PC-9 (cell line): ENCODE results near the gene NT5C2. TPM values are rescaled to one million over a fixed set of nuclear protein-coding genes. Genes with fewer than 3 reads are reported as not detected.

ENCODE experiments used
- Bru-seq: library from RNA; stranded (reverse); fragments of 400-500 nt; gene quantifications from one replicate; lab custom pipeline; 2021; lab: Mats Ljungman, UMichigan
- BruChase-seq, 2 experiments: library from RNA; stranded (reverse); fragments of 400-500 nt; gene quantifications; one replicate each; lab custom pipeline; 2021; lab: Mats Ljungman, UMichigan
- BruUV-seq: library from RNA; stranded (reverse); fragments of 400-500 nt; replicated peaks from 2 replicates; lab custom pipeline; 2021; lab: Mats Ljungman, UMichigan
- CTCF ChIA-PET: fragments of 300-600 bp; sonication (Branson Sonifier 250); formaldehyde crosslinking; loops from one replicate; lab custom pipeline; 2022; ENCODE audit warnings: antibody characterized with exemption; lab: Charles Lee
- POLR2A ChIA-PET: fragments of 300-600 bp; sonication (Branson Sonifier 250); formaldehyde crosslinking; loops from one replicate; lab custom pipeline; 2022; ENCODE audit warnings: antibody characterized with exemption; ENCODE audit not compliant: unreplicated experiment; lab: Charles Lee
- DNase-seq, 2 experiments: peaks; one replicate each; pipeline versions ENCODE4 v3.0.0 to v3.0.0-alpha.2; 2015 to 2022; ENCODE audit warnings: mixed read lengths in 1 of 2
- H2AFZ ChIP-seq: fragments of 200-600 bp; sonication (generic); 2 replicates; pipeline ENCODE4 v1.8.1; 2017; ENCODE audit warnings: antibody characterized with exemption
- H3F3A ChIP-seq: fragments of 200-600 bp; sonication (generic); 2 replicates; pipeline ENCODE4 v1.8.1; 2017; ENCODE audit warnings: antibody characterized with exemption, mild to moderate bottlenecking, low read depth; ENCODE audit not compliant: insufficient read depth
- H3K27ac ChIP-seq: fragments of 200-600 bp; sonication (generic); 2 replicates; pipeline ENCODE4 v1.6.1; 2016; ENCODE audit warnings: mixed run types
- H3K27me3 ChIP-seq: fragments of 200-600 bp; sonication (generic); 2 replicates; pipeline ENCODE4 v1.6.1; 2016; ENCODE audit warnings: low read depth, mixed run types; ENCODE audit not compliant: insufficient read depth
- H3K36me3 ChIP-seq: fragments of 200-600 bp; sonication (generic); 2 replicates; pipeline ENCODE4 v1.6.1; 2016; ENCODE audit warnings: low read depth, mixed run types
- H3K4me1 ChIP-seq: fragments of 200-600 bp; sonication (generic); replicated peaks from 2 replicates; pipeline ENCODE4 v1.6.1; 2016; ENCODE audit warnings: mixed run types; ENCODE audit not compliant: insufficient read depth
- H3K4me2 ChIP-seq: fragments of 200-600 bp; sonication (generic); 2 replicates; pipeline ENCODE4 v1.6.1; 2017; ENCODE audit warnings: mixed run types
- H3K4me3 ChIP-seq: fragments of 200-600 bp; sonication (generic); 2 replicates; pipeline ENCODE4 v1.6.1; 2016; ENCODE audit warnings: mixed run types
- H3K79me2 ChIP-seq: fragments of 200-600 bp; sonication (generic); 2 replicates; pipeline ENCODE4 v1.6.1; 2017; ENCODE audit warnings: low read depth, mixed run types
- H3K9me2 ChIP-seq: fragments of 200-600 bp; sonication (generic); 2 replicates; pipeline ENCODE4 v1.8.1; 2017; ENCODE audit warnings: mild to moderate bottlenecking; ENCODE audit not compliant: insufficient read depth
- H3K9me3 ChIP-seq: fragments of 200-600 bp; sonication (generic); 2 replicates; pipeline ENCODE4 v1.8.1; 2016; ENCODE audit warnings: low read depth; ENCODE audit not compliant: insufficient read depth
- H4K20me1 ChIP-seq: fragments of 200-600 bp; sonication (generic); 2 replicates; pipeline ENCODE4 v1.8.1; 2017; ENCODE audit not compliant: insufficient read depth
- EZH2 ChIP-seq: fragments of 200-600 bp; sonication (generic); IDR thresholded peaks from 2 replicates; pipeline ENCODE4 v1.8.0; 2017; ENCODE audit warnings: antibody characterized with exemption, low read depth
- intact Hi-C: fragments of 100-400 bp; cut with micrococcal nuclease; formaldehyde crosslinking; loops from one replicate; pipeline ENCODE4 v1.10.0; 2022; ENCODE audit not compliant: unreplicated experiment
- long read RNA-seq: library from polyadenylated mRNA; stranded (forward); transcript quantifications from one replicate; pipeline ENCODE4 v2.0.0, GENCODE V29; 2022
- total RNA-seq: library from RNA; stranded (reverse); gene quantifications from 2 replicates; pipeline ENCODE4 v1.2.3, GENCODE V29; 2021
- TF ChIP-seq, protein P1 (sequence below): fragments of 200-600 bp; sonication (generic); conservative IDR thresholded peaks from 2 replicates; pipeline ENCODE4 v1.6.1; 2017; ENCODE audit warnings: mixed run types, antibody characterized with exemption, mild to moderate bottlenecking, moderate library complexity

Gene NT5C2
- total RNA-seq (47.1 and 67.9 TPM in 2 replicates), Bru-seq, nascent RNA (percentile 94 among the genes with signal in this experiment), BruChase-seq, experiment 1, labeled RNA remaining after a 2-hour chase (percentile 91 among the genes with signal in this experiment), BruChase-seq, experiment 2, labeled RNA remaining after a 6-hour chase (percentile 85 among the genes with signal in this experiment)
- long read RNA-seq, transcript NT5C2-201 (18 exons, 3,435 nt): major isoform, 8 of 58 reads
- long read RNA-seq, transcript NT5C2-203 (17 exons, 3,365 nt): minor isoform, 6 of 58 reads
- long read RNA-seq, partial matches to known transcripts: 13 of 58 reads
- long read RNA-seq, other reads (novel, unspliced or antisense): 31 of 58 reads

DNA sequence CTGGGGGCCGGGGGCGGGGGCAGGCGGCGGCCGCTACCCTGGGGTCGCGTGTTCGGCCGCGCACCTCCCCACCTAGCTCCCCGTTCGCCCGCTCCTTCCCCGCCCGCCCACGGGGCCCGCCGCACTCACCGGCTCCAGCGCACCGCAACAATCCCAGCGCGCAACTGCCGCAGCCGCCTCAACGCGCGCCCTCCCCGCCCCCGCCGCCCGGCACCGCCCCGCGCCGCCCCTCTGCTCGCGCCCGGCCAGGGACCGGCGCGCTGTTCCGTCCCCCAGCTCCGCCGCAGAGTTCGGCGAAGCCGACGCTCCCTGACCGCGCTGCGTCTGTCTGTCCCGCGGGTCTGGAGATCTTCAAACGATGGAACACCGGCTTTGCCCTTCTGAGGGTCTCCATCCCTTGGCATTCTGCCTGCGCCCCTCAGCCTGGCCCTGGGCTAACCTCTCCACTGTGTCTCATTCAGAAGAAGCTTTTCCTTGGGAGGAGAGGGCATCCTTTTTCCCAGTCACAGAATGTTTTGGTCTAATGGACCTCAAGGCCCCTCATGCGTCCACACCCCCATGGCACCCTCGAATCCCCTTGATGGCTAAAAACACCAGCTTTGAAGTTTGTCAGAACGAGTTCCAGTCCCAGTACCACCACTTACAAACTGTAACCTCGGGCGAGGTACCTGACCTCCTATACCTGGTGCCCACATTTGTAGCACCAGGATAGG, at the start of gene NT5C2:
TSS of gene NT5C2 (minus strand) at position 166 of the 713 bp plus-strand sequence. CDS start 18,314 bp downstream, outside the sequence.
- intact Hi-C loops: loop anchor here (2.0 kb wide), 1 partner anchor 38 kb away; no protein-coding TSS in a partner anchor
- ChIA-PET POLR2A (interaction anchor here (0.6 to 1.7 kb wide), 6 partner anchors 9 to 792 kb away, joined by 3 to 15 read pairs (median 4); partner anchors contain the start of gene CNNM2), CTCF (interaction anchor here (0.6 to 0.7 kb wide), 2 partner anchors 38 to 93 kb away, joined by 4 to 10 read pairs; no protein-coding TSS in a partner anchor)
- Histone ChIP-seq H4K20me1 (peaks cover 25% of the 10 kb centered on the region), H3K79me2 (peaks cover 50% of the 10 kb centered on the region), H3K27ac (peak within 1 kb of the TSS; percentile 84), H3K4me3 (peak within 1 kb of the TSS; percentile 92), H2AFZ (peak within 1 kb of the TSS; percentile 77), H3K9me2 (no peaks in the 10 kb centered on the region), H3K4me2 (peak within 1 kb of the TSS; percentile 96), H3K9me3 (no peaks in the 10 kb centered on the region), H3K4me1 (peaks cover 49% of the 10 kb centered on the region), H3F3A (peaks cover 3% of the 10 kb centered on the region; the same call in 1 of the 2 replicates), H3K36me3 (peaks cover 13% of the 10 kb centered on the region; the same call in 1 of the 2 replicates), H3K27me3 (no peaks in the 10 kb centered on the region)
- no TSS peak for BruUV-seq
- TF ChIP-seq EZH2: no peak
- TF ChIP-seq, protein P1, sequence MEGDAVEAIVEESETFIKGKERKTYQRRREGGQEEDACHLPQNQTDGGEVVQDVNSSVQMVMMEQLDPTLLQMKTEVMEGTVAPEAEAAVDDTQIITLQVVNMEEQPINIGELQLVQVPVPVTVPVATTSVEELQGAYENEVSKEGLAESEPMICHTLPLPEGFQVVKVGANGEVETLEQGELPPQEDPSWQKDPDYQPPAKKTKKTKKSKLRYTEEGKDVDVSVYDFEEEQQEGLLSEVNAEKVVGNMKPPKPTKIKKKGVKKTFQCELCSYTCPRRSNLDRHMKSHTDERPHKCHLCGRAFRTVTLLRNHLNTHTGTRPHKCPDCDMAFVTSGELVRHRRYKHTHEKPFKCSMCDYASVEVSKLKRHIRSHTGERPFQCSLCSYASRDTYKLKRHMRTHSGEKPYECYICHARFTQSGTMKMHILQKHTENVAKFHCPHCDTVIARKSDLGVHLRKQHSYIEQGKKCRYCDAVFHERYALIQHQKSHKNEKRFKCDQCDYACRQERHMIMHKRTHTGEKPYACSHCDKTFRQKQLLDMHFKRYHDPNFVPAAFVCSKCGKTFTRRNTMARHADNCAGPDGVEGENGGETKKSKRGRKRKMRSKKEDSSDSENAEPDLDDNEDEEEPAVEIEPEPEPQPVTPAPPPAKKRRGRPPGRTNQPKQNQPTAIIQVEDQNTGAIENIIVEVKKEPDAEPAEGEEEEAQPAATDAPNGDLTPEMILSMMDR: no peak
- DNase-seq: peak in 1 of 2 experiments; percentile 60

DNA sequence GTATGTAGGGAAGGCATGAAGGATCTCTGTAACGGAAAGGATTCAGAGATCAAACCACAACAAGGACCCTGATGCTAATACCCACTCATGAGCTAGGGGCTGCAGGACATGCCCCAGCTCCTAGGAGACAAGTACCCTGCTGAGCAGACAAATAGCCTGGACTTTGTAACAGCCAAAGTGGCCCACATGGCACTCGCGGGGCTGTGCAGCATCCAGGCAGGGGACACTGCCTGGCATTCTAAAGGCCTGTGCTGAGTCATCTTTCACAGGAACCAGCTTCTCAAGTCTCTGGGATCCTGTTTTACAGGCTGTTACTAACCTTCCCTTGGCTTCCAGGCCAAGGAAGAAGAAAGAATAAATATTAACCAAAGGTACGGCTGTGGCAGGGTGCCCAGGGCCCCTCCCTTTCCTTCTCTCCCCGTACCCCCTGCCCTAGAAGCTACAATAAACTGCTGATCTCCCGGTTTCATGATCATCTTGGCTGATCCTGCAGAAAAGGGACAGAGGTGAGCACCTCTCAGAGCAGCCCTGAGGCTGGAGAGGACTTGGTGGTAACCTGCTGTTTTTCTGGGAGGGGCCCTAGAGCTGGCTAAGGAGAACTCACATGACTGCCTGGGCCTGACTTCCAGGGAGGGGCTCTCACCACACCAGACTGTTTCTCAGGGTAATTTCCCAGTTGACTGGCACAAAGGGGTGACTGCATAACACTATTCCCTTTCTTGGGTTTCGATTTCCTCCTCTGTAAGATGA, 48.4 kb upstream of the NT5C2 start:
- BruUV-seq: TSS peak; percentile 37
- no peaks in the 10 kb centered on the region for H3K9me3 ChIP-seq
- TF ChIP-seq, protein P1: no peak
- no peak for TF ChIP-seq EZH2
- H3K36me3 ChIP-seq: no peaks in the 10 kb centered on the region
- POLR2A ChIA-PET: interaction anchor here (0.5 to 1.2 kb wide), 7 partner anchors 11 to 477 kb away, joined by 3 to 27 read pairs (median 6); no protein-coding TSS in a partner anchor
- peak; percentile 84 to 96 for DNase-seq
- peak overlapping the region; percentile 100 for H3K27ac ChIP-seq
- peaks cover 60% of the 10 kb centered on the region for H3K4me1 ChIP-seq
- H3K4me3 ChIP-seq: peak overlapping the region; percentile 55; the same call in 1 of the 2 replicates
- H2AFZ ChIP-seq: no peak overlapping the region
- CTCF ChIA-PET: interaction anchor here (0.6 to 1.1 kb wide), 3 partner anchors 10 to 324 kb away, joined by 4 to 8 read pairs (median 6); partner anchors contain the start of gene CNNM2
- H3K4me2 ChIP-seq: peak overlapping the region; percentile 91
- no peaks in the 10 kb centered on the region for H3K9me2 ChIP-seq
- H4K20me1 ChIP-seq: no peaks in the 10 kb centered on the region
- intact Hi-C loops: loop anchor here (1.0 to 10.0 kb wide), 5 partner anchors 36 to 177 kb away; partner anchors contain the start of gene INA
- peaks cover 49% of the 10 kb centered on the region for H3F3A ChIP-seq
- H3K27me3 ChIP-seq: no peaks in the 10 kb centered on the region
- no peaks in the 10 kb centered on the region for H3K79me2 ChIP-seq
